Aorta (tissue), 5 donors: ENCODE data around the gene PRPH. TPM values are rescaled to one million over a fixed set of nuclear protein-coding genes. Genes with fewer than 3 reads are reported as not detected.
A peak's percentile ranks its signal among the peaks of the same experiment; 100 is the strongest.
"Not testable (repeated sequence)": the region's sequence is repeated elsewhere in the genome, so short reads cannot be mapped to it uniquely, and the experiment has no call there.

ENCODE experiments used
- ATAC-seq: fragments of 200-7000 bp; cut with Tn5 transposase; one replicate; pipeline ENCODE4 v1.9.1; 2022; ENCODE audit warnings: moderate library complexity; ENCODE audit not compliant: low FRiP score
- DNase-seq, 2 donors: peaks; one replicate each; pipeline ENCODE4 v3.0.0-alpha.2; 2020
- H3K27ac ChIP-seq, 2 donors: one replicate each; pipeline ENCODE4 v1.5.1; 2013; ENCODE audit warnings: low read length in 2 of 2, mild to moderate bottlenecking in 2 of 2, moderate library complexity in 2 of 2, control low read depth in 1 of 2, inconsistent platforms in 1 of 2, low read depth in 1 of 2
- H3K27me3 ChIP-seq, 2 donors: one replicate each; pipeline ENCODE4 v1.6.1; 2013; ENCODE audit warnings: control low read depth in 1 of 2, low read length in 1 of 2, mild to moderate bottlenecking in 1 of 2, moderate library complexity in 1 of 2; ENCODE audit not compliant: insufficient read depth in 2 of 2, control insufficient read depth in 1 of 2
- H3K36me3 ChIP-seq, 2 donors: one replicate each; pipeline ENCODE4 v1.6.1; 2013; ENCODE audit warnings: control low read depth in 1 of 2, low read length in 1 of 2, mild to moderate bottlenecking in 1 of 2; ENCODE audit not compliant: insufficient read depth in 2 of 2, control insufficient read depth in 1 of 2
- H3K4me1 ChIP-seq, 2 donors: one replicate each; pipeline ENCODE4 v1.6.1; 2013; ENCODE audit warnings: low read length in 2 of 2, control low read depth in 1 of 2, mild to moderate bottlenecking in 1 of 2, moderate library complexity in 1 of 2; ENCODE audit not compliant: insufficient read depth in 2 of 2, control insufficient read depth in 1 of 2
- H3K4me3 ChIP-seq, 2 donors: one replicate each; pipeline ENCODE4 v1.5.1; 2013; ENCODE audit warnings: low read length in 2 of 2, control low read depth in 1 of 2, mild to moderate bottlenecking in 1 of 2
- H3K9me3 ChIP-seq: one replicate; pipeline ENCODE4 v1.6.1; 2013; ENCODE audit warnings: mild to moderate bottlenecking, low read length; ENCODE audit not compliant: control insufficient read depth
- WGBS, 2 donors: extraction: QIAGEN DNeasy Blood & Tissue Kit; methylation state at CpG; one replicate each; pipeline ENCODE4 v1.1.7; 2013; 5-methylcytosine and 5-hydroxymethylcytosine counted together
- intact Hi-C, 2 donors: fragments of 100-400 bp; cut with DNase I; formaldehyde crosslinking; loops; one replicate each; pipeline versions ENCODE4 v1.14.2 to v1.15.0; 2022
- polyA plus RNA-seq, 2 donors: library from polyadenylated mRNA; stranded (reverse); fragments of 200-250 nt; gene quantifications; one replicate each; pipeline ENCODE4 v1.2.3, GENCODE V29; 2013
- total RNA-seq, 2 donors: library from RNA; stranded (reverse); fragmentation: NEBNext Ultra II Directional; extraction: Animal tissue kit (Norgen Biotek cat#: 25700); gene quantifications; one replicate each; pipeline ENCODE4 v1.2.1, GENCODE V29; 2021
- donor health status: healthy with polysubstance abuse.
- donor health status: Bipolar disorder and iron deficiency.
- donor health status: DM: no; HTN: no; CAD: no.
- donor health status: DM: no; HTN: no; CAD: no.
- donor health status: DM: yes; HTN: yes; CAD: no.

The PRPH gene
- total and polyA plus RNA-seq, 4 donors: 0.49 to 13.8 (median 5.4) TPM; not detected in 1

DNA sequence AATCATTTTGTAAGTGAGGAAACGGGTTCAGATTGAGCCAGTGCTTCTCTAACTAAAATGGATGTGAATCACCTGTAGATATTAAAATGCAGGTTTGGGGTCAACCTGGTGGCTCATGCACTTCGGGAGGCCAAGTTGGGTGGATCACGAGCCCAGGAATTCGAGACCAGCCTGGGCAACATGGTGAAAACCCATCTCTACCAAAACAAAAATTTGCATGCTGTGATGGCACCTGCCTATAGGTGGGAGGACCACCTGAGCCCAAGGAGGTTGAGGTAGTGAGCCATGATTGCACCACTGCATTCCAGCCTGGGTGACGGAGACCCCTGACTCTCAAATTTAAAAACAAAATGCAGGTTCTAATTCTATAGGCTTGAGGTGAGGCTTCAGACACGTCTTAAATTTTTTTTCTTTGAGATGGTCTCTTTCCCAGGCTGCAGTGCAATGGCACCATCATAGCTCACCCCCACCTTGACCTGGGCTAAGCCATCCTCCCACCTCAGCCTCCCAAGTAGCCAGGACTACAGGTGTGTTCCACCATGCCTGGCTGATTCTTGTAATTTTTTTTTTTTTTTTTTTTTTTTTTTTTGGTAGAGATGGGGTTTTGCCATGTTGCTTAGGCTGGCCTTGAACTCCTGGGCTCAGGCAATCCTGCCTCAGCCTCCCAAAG is 21.1 kb upstream of the PRPH start:
- DNase-seq (peak in 1 of 2 donors; percentile 17), ATAC-seq (no peak)
- Histone ChIP-seq H3K4me3 (no peak overlapping the region), H3K27ac (no peak overlapping the region), H3K9me3 (no peaks in the 10 kb centered on the region), H3K27me3 (no peaks in the 10 kb centered on the region), H3K4me1 (no peaks in the 10 kb centered on the region), H3K36me3 (peaks cover 10% of the 10 kb centered on the region in 2 donors)
- 91 to 93% methylated on average over 6 of the region's 6 CpGs for WGBS, 2 donors
- intact Hi-C loops: no loop called here

GRCh38 chr12:49274396-49275069 is 20.4 kb upstream of the PRPH start:
- intact Hi-C loops: no loop called here
- DNase-seq (no peak), ATAC-seq (no peak)
- Histone ChIP-seq H3K4me1 (no peaks in the 10 kb centered on the region), H3K9me3 (no peaks in the 10 kb centered on the region), H3K36me3 (peaks cover 10% of the 10 kb centered on the region in 2 donors), H3K27me3 (no peaks in the 10 kb centered on the region), H3K4me3 (no peak overlapping the region), H3K27ac (no peak overlapping the region)
- 55 to 57% methylated on average over 7 of the region's 7 CpGs for WGBS, 2 donors

DNA sequence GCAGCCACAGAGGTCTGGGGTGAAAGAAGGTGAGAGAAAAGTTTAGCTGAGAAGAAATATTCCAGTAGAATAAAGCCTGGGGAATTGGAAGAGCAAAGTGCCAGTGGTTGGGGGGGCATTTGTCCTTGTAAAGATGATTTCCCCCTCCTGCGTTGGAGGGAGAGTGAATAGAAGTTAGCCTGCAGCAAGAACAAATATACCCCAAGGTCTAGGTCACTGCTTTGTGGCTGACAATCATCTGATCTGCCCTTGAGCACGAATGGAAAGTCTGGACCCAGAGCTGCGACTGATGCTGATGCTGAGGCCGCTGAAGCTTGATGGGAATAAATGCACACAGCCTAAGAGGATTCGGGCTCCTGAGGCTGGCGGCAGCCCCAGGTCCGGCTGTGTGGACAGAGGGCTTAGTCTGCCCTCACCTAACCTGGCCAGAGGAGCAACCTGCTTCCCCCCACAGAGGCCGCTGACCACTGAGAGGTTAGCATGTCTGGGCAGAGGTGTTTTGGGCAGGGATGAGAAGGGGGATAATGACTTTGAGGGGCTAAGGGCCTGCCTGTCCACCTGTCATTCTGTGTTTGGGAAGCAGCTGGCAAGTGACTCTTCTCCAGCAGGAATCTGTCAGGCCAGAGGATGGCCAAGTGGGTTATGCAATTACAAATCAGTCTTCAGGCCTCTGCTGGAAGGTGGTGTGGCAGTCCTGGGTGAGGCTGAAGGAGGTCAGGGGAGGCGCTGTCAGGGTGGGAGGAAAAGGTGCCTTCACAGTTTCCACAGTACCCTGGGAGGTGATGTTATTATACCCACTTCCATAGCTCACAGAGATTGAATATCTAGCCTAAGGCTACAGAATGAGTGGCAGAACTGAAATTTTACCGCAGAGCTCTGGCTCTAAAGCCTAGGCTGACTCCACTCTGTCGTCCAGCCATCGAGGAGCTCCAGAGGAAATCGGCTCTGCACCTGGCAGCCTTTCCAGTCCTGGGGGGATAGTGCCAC is 18.4 kb upstream of the PRPH start:
- no peak for ATAC-seq
- Histone ChIP-seq H3K27ac (no peak overlapping the region), H3K36me3 (peaks cover 0 to 7% of the 10 kb centered on the region in 2 donors), H3K9me3 (no peaks in the 10 kb centered on the region), H3K4me1 (no peaks in the 10 kb centered on the region), H3K27me3 (no peaks in the 10 kb centered on the region), H3K4me3 (no peak overlapping the region)
- DNase-seq: peak in 1 of 2 donors; percentile 62
- 80% methylated on average over 13 of the region's 13 CpGs for WGBS, 2 donors
- intact Hi-C loops: no loop called here

- WGBS, 2 donors: 91 to 97% methylated on average over 7 of the region's 7 CpGs
- no peaks in the 10 kb centered on the region for H3K27me3 ChIP-seq
- DNase-seq (no peak), ATAC-seq (peak; percentile 11)
- H3K36me3 ChIP-seq: peaks cover 0 to 6% of the 10 kb centered on the region in 2 donors
- no peaks in the 10 kb centered on the region for H3K9me3 ChIP-seq
- H3K27ac ChIP-seq: no peak overlapping the region
- H3K4me1 ChIP-seq: no peaks in the 10 kb centered on the region
- intact Hi-C loops: no loop called here
- H3K4me3 ChIP-seq: no peak overlapping the region
Observed at GRCh38 chr12:49277466-49277865, 17.5 kb upstream of the PRPH start.

DNA sequence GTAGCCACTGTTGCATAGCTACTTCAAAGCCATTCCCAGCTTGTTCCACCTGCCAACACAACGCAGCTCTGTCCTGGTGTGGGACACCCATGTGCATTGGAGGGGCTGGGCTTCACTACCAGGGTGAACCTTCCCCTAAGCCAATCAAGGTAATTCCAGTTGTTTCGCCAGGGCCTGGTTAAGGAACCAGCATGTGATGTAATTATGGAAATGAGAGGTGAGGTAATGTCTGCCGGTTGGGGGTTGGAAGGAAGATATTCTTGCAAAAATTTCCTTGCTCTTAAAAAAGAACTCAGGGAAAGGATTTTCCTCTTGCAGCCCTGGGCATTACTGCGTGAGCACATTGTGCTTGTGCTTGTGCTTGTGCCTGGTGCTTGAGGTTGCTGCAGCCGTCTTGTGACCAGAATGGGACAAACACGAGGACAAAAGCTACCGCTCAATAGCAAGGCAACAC is 15.2 kb upstream of the PRPH start:
- Histone ChIP-seq H3K4me1 (no peaks in the 10 kb centered on the region), H3K9me3 (no peaks in the 10 kb centered on the region), H3K27ac (no peak overlapping the region), H3K36me3 (no peaks in the 10 kb centered on the region), H3K4me3 (no peak overlapping the region), H3K27me3 (no peaks in the 10 kb centered on the region)
- intact Hi-C loops: no loop called here
- DNase-seq (no peak), ATAC-seq (no peak)
- 12 to 14% methylated on average over 7 of the region's 7 CpGs for WGBS, 2 donors

GRCh38 chr12:49280545-49280944 is 14.4 kb upstream of the PRPH start:
- H3K4me1 ChIP-seq, H3K4me3 ChIP-seq, H3K27ac ChIP-seq, H3K36me3 ChIP-seq, DNase-seq, H3K9me3 ChIP-seq, intact Hi-C loops, ATAC-seq, H3K27me3 ChIP-seq: not testable (repeated sequence)
- 94 to 96% methylated on average over 6 of the region's 6 CpGs for WGBS, 2 donors

DNA sequence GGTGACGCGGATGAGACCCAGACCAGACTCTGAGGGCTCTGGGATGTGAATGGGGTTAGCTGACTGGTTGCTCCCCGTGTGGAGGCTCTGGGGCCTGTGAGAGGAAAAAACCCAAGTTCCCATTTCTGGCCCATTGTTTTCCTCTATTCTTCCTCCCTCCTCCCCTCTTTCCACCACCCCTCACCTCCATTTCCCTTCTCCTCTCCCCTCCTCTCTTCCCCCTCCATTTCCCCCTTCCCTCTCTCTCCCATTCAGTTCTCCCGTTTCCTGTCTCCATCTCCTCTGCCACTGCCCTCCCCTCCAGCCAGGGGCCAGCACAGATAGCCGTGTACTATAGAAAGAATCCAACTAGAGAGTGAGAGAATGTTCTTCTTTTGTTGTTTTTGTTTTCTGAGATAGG is 12.6 kb upstream of the PRPH start:
- no peaks in the 10 kb centered on the region for H3K4me1 ChIP-seq
- intact Hi-C loops: no loop called here
- H3K27me3 ChIP-seq: no peaks in the 10 kb centered on the region
- ATAC-seq (no peak), DNase-seq (no peak)
- WGBS, 2 donors: 89 to 91% methylated on average over 5 of the region's 5 CpGs
- H3K36me3 ChIP-seq: no peaks in the 10 kb centered on the region
- no peaks in the 10 kb centered on the region for H3K9me3 ChIP-seq
- no peak overlapping the region for H3K27ac ChIP-seq
- no peak overlapping the region for H3K4me3 ChIP-seq

DNA sequence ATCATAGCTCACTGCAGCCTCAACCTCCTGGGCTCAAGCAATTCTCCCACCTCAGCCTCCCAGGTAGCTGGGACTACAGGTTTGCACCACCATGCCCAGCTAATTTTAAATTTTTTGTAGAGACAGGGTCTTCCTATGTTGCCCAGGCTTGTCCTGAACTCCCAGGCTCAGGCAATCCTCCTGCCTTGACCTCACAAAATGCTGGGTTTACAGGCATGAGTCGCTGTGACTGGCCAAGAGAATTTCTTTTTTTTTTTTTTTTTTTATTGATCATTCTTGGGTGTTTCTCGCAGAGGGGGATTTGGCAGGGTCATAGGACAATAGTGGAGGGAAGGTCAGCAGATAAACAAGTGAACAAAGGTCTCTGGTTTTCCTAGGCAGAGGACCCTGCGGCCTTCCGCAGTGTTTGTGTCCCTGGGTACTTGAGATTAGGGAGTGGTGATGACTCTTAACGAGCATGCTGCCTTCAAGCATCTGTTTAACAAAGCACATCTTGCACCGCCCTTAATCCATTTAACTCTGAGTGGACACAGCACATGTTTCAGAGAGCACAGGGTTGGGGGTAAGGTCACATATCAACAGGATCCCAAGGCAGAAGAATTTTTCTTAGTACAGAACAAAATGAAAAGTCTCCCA is 12.1 kb upstream of the PRPH start:
- WGBS, 2 donors: 86 to 100% methylated on average over 1 to 3 of the region's 6 CpGs
- H3K4me3 ChIP-seq, H3K4me1 ChIP-seq, ATAC-seq, H3K9me3 ChIP-seq, intact Hi-C loops, H3K27me3 ChIP-seq, H3K27ac ChIP-seq, H3K36me3 ChIP-seq: not testable (repeated sequence)
- peak in 1 of 2 donors; percentile 17 for DNase-seq
